SK-N-SH (cell line): Measurements from ENCODE around the gene DPYSL4. TPM values are rescaled to one million over a fixed set of nuclear protein-coding genes. Genes with fewer than 3 reads are reported as not detected.

ENCODE experiments used
- CTCF ChIA-PET: fragments of 300-600, 350-600 bp; formaldehyde crosslinking; extraction: SDS; loops from one replicate; lab custom pipeline; 2021; lab: Yijun Ruan, JAX
- POLR2A ChIA-PET: fragments of 350-600 bp; sonication (Branson Sonifier 250); formaldehyde crosslinking; extraction: SDS; loops from one replicate; lab custom pipeline; 2020; ENCODE audit warnings: antibody characterized with exemption, inconsistent platforms; lab: Yijun Ruan, JAX
- DNase-seq: peaks from one replicate; pipeline ENCODE4 v3.0.0; 2012
- H2AFZ ChIP-seq: fragments of 200-600 bp; sonication (generic); 2 replicates; pipeline ENCODE4 v1.8.1; 2016; ENCODE audit warnings: antibody characterized with exemption, mild to moderate bottlenecking, low read depth
- H3F3A ChIP-seq: fragments of 200-600 bp; sonication (generic); replicated peaks from 2 replicates; pipeline ENCODE3; 2016; ENCODE audit warnings: antibody characterized with exemption, mild to moderate bottlenecking; ENCODE audit not compliant: insufficient read depth
- H3K27ac ChIP-seq, 2 experiments: fragments of 200-500 bp in 1 of 2; fragments of 200-600 bp in 1 of 2; sonication (Bioruptor generic) in 1 of 2; sonication (generic), shearing (Covaris generic) in 1 of 2; 2 replicates each; pipeline versions ENCODE4 v1.5.1 to v1.6.1; 2014 to 2016; ENCODE audit warnings: low read depth in 2 of 2, inconsistent platforms in 1 of 2, low read length in 1 of 2, mild to moderate bottlenecking in 1 of 2, mixed read lengths in 1 of 2
- H3K27me3 ChIP-seq: fragments of 200-600 bp; sonication (generic), shearing (Covaris generic); 2 replicates; pipeline ENCODE4 v1.6.1; 2016; ENCODE audit warnings: mixed run types; ENCODE audit not compliant: insufficient read depth
- H3K36me3 ChIP-seq, 2 experiments: fragments of 200-500 bp in 1 of 2; fragments of 200-600 bp in 1 of 2; sonication (Bioruptor generic) in 1 of 2; sonication (generic) in 1 of 2; replicated peaks in 1 of 2; 2 replicates each; pipeline versions ENCODE3 to v1.5.1; 2014 to 2016; ENCODE audit warnings: low read length in 1 of 2, mild to moderate bottlenecking in 1 of 2; ENCODE audit not compliant: insufficient read depth in 2 of 2, control insufficient read depth in 1 of 2
- H3K4me1 ChIP-seq, 2 experiments: fragments of 200-500 bp in 1 of 2; fragments of 200-600 bp in 1 of 2; sonication (Bioruptor generic) in 1 of 2; sonication (generic), shearing (Covaris generic) in 1 of 2; 2 replicates each; pipeline versions ENCODE4 v1.5.1 to v1.6.1; 2014 to 2016; ENCODE audit warnings: low read depth in 1 of 2, low read length in 1 of 2, mixed run types in 1 of 2; ENCODE audit not compliant: insufficient read depth in 2 of 2, control insufficient read depth in 1 of 2
- H3K4me2 ChIP-seq: fragments of 200-600 bp; sonication (generic), shearing (Covaris generic); 2 replicates; pipeline ENCODE4 v1.6.1; 2017; ENCODE audit warnings: mixed run types
- H3K4me3 ChIP-seq, 2 experiments: fragments of 200-500 bp in 1 of 2; fragments of 200-600 bp in 1 of 2; sonication (Bioruptor generic) in 1 of 2; sonication (generic), shearing (Covaris generic) in 1 of 2; 2 replicates each; pipeline versions ENCODE4 v1.5.1 to v1.8.1; 2014 to 2016; ENCODE audit warnings: low read depth in 2 of 2, inconsistent platforms in 1 of 2, low read length in 1 of 2, mild to moderate bottlenecking in 1 of 2, mixed read lengths in 1 of 2, moderate library complexity in 1 of 2
- H3K79me2 ChIP-seq: fragments of 200-600 bp; sonication (generic); 2 replicates; pipeline ENCODE4 v1.8.1; 2017; ENCODE audit warnings: mild to moderate bottlenecking; ENCODE audit not compliant: insufficient read depth
- H3K9ac ChIP-seq: fragments of 200-600 bp; sonication (generic); 2 replicates; pipeline ENCODE4 v1.6.1; 2017; ENCODE audit warnings: mixed run types
- H3K9me2 ChIP-seq: fragments of 200-600 bp; sonication (generic); 2 replicates; pipeline ENCODE4 v1.6.1; 2017; ENCODE audit warnings: mixed run types
- H3K9me3 ChIP-seq: fragments of 200-600 bp; sonication (generic); 2 replicates; pipeline ENCODE4 v1.6.1; 2017; ENCODE audit warnings: mixed run types, mild to moderate bottlenecking, moderate library complexity
- H4K20me1 ChIP-seq: fragments of 200-600 bp; sonication (generic); 2 replicates; pipeline ENCODE4 v1.6.1; 2017; ENCODE audit warnings: mild to moderate bottlenecking, mixed run types; ENCODE audit not compliant: insufficient read depth
- EP300 ChIP-seq, 2 experiments: IDR thresholded peaks; 2 replicates each; pipeline versions ENCODE4 v1.4.0 to v1.6.1; 2012; ENCODE audit warnings: borderline replicate concordance in 1 of 2, low read depth in 1 of 2, low read length in 1 of 2
- FOXJ3 ChIP-seq: sonication (generic); formaldehyde crosslinking; IDR thresholded peaks from 2 replicates; pipeline ENCODE4 v1.5.1; 2020; ENCODE audit warnings: mild to moderate bottlenecking, missing genetic modification reagents
- GABPA ChIP-seq: IDR thresholded peaks from 2 replicates; pipeline ENCODE4 v1.4.0; 2012; ENCODE audit warnings: low read depth, mild to moderate bottlenecking
- GATA2 ChIP-seq: sonication (generic); formaldehyde crosslinking; IDR thresholded peaks from 2 replicates; pipeline ENCODE4 v1.5.0; 2020; ENCODE audit warnings: mild to moderate bottlenecking, missing genetic modification reagents
- JUND ChIP-seq: IDR thresholded peaks from 2 replicates; pipeline ENCODE4 v1.4.0; 2012
- MEF2A ChIP-seq: IDR thresholded peaks from 2 replicates; pipeline ENCODE4 v1.4.0; 2012; ENCODE audit warnings: low read depth, borderline replicate concordance
- NFIC ChIP-seq: IDR thresholded peaks from 2 replicates; pipeline ENCODE4 v1.4.0; 2012; ENCODE audit warnings: borderline replicate concordance
- NRF1 ChIP-seq: IDR thresholded peaks from 2 replicates; pipeline ENCODE4 v1.6.1; 2012; ENCODE audit warnings: low read depth, mild to moderate bottlenecking, low read length
- POLR2AphosphoS5 ChIP-seq: IDR thresholded peaks from 2 replicates; pipeline ENCODE4 v1.6.1; 2012; ENCODE audit warnings: low read depth, low read length
- RAD21 ChIP-seq: IDR thresholded peaks from 2 replicates; pipeline ENCODE4 v1.6.1; 2012; ENCODE audit warnings: mild to moderate bottlenecking, low read length
- RCOR1 ChIP-seq: fragments of 150-350 bp; IDR thresholded peaks from 2 replicates; pipeline ENCODE4 v1.6.1; 2017; ENCODE audit warnings: antibody characterized with exemption, low read length
- RFX5 ChIP-seq: IDR thresholded peaks from 2 replicates; pipeline ENCODE4 v1.6.1; 2012; ENCODE audit warnings: mild to moderate bottlenecking, improper control_type of control experiment, low read length
- TAF1 ChIP-seq: IDR thresholded peaks from 2 replicates; pipeline ENCODE4 v1.6.1; 2012; ENCODE audit warnings: low read depth, mild to moderate bottlenecking, low read length, moderate library complexity, borderline replicate concordance
- TEAD4 ChIP-seq: IDR thresholded peaks from 2 replicates; pipeline ENCODE4 v1.4.0; 2012; ENCODE audit warnings: mild to moderate bottlenecking, borderline replicate concordance; ENCODE audit not compliant: insufficient read depth
- WGBS: methylation state at CpG from one replicate; pipeline ENCODE4 v1.1.6; 2017; ENCODE audit warnings: low lambda C conversion rate; 5-methylcytosine and 5-hydroxymethylcytosine counted together
- polyA plus RNA-seq, 3 experiments: library from polyadenylated mRNA; depleted of rRNA; stranded (reverse); fragments of >200 nt; gene quantifications; 2 replicates each; pipeline ENCODE4 v1.2.3, GENCODE V29; 2012
- TF ChIP-seq, protein P1 (sequence below): fragments of 200-600 bp; sonication (generic); IDR thresholded peaks from 2 replicates; pipeline ENCODE4 v1.6.1; 2017; ENCODE audit warnings: antibody characterized with exemption, mild to moderate bottlenecking, moderate library complexity
- TF ChIP-seq, protein P2 (sequence below): IDR thresholded peaks from 2 replicates; pipeline ENCODE4 v1.4.0; 2012; ENCODE audit warnings: low read depth, borderline replicate concordance
- TF ChIP-seq, protein P3 (sequence below): IDR thresholded peaks from 2 replicates; pipeline ENCODE4; 2012

DPYSL4 gene
- polyA plus RNA-seq, 1 of the 3 experiments (the other 2 are of a cell fraction), result 21.8 TPM

DNA sequence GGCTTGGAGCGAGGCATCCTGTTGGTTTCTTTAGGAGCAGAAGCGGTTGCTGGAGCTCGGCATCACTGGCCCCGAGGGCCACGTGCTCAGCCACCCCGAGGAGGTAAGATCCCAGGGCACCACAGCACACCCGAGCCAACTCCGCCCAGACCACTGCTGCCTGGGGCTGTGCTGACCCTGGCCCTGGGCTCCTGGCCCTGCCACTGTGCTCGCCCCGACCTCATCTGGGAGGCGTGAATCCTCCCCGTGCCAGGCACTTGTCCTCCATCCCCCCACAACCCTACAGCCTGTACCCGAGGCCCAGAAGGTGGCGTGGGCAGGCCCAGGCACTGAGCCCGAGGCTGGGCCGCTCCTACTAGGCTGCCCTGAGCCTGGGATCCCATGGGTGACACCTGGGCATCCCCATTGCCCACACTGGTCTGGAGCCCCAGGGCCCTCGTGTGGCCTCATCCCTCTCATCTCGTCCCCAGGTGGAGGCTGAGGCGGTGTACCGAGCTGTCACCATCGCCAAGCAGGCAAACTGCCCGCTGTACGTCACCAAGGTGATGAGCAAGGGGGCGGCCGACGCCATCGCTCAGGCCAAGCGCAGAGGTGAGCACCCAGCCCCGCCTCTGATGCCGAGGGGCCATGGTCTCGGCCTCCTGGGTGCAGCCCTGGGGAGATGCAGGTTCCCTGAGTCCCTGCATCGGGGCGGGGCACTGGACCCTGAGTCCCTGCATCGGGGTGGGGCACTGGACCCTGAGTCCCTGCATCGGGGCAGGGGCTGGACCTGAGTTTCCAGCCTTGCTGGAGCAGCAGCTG is 11.8 kb downstream of the DPYSL4 start:
- no peak for DNase-seq
- Histone ChIP-seq H3K79me2 (no peaks in the 10 kb centered on the region), H3K27ac (no peak overlapping the region), H4K20me1 (0 out of 2 replicates have a peak, but pooled peaks cover 7% of the 10 kb centered on the region), H3K4me1 (no peaks in the 10 kb centered on the region), H3F3A (no peaks in the 10 kb centered on the region), H3K27me3 (no peaks in the 10 kb centered on the region), H2AFZ (no peak overlapping the region), H3K4me3 (no peak overlapping the region), H3K36me3 (peaks cover 0 to 34% of the 10 kb centered on the region in 2 experiments), H3K4me2 (no peak overlapping the region), H3K9ac (no peak overlapping the region), H3K9me2 (no peaks in the 10 kb centered on the region), H3K9me3 (no peaks in the 10 kb centered on the region)
- ChIA-PET POLR2A (no interaction called here), CTCF (interaction anchor here (1.0 kb wide), 1 partner anchor 35 kb away, joined by 3 read pairs; no protein-coding TSS in a partner anchor)
- TF ChIP-seq MEF2A, result no peak
- TF ChIP-seq RAD21, result no peak
- TF ChIP-seq, protein P1, sequence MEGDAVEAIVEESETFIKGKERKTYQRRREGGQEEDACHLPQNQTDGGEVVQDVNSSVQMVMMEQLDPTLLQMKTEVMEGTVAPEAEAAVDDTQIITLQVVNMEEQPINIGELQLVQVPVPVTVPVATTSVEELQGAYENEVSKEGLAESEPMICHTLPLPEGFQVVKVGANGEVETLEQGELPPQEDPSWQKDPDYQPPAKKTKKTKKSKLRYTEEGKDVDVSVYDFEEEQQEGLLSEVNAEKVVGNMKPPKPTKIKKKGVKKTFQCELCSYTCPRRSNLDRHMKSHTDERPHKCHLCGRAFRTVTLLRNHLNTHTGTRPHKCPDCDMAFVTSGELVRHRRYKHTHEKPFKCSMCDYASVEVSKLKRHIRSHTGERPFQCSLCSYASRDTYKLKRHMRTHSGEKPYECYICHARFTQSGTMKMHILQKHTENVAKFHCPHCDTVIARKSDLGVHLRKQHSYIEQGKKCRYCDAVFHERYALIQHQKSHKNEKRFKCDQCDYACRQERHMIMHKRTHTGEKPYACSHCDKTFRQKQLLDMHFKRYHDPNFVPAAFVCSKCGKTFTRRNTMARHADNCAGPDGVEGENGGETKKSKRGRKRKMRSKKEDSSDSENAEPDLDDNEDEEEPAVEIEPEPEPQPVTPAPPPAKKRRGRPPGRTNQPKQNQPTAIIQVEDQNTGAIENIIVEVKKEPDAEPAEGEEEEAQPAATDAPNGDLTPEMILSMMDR, result no peak
- TF ChIP-seq GATA2 (CRISPR knock-in tag), result no peak
- no peak for TF ChIP-seq RCOR1
- TF ChIP-seq TEAD4, result no peak
- TF ChIP-seq JUND, result no peak
- no peak for TF ChIP-seq EP300 (IDR thresholded peaks at IDR 0.05; ENCODE audit: borderline replicate concordance in 1 of 2, low read depth in 1 of 2, low read length in 1 of 2)
- TF ChIP-seq, protein P2, sequence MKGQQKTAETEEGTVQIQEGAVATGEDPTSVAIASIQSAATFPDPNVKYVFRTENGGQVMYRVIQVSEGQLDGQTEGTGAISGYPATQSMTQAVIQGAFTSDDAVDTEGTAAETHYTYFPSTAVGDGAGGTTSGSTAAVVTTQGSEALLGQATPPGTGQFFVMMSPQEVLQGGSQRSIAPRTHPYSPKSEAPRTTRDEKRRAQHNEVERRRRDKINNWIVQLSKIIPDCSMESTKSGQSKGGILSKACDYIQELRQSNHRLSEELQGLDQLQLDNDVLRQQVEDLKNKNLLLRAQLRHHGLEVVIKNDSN, result no peak
- TF ChIP-seq, protein P3, sequence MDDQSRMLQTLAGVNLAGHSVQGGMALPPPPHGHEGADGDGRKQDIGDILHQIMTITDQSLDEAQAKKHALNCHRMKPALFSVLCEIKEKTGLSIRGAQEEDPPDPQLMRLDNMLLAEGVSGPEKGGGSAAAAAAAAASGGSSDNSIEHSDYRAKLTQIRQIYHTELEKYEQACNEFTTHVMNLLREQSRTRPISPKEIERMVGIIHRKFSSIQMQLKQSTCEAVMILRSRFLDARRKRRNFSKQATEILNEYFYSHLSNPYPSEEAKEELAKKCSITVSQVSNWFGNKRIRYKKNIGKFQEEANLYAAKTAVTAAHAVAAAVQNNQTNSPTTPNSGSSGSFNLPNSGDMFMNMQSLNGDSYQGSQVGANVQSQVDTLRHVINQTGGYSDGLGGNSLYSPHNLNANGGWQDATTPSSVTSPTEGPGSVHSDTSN, result no peak
- no peak for TF ChIP-seq POLR2AphosphoS5
- no peak for TF ChIP-seq TAF1
- no peak for TF ChIP-seq NFIC
- TF ChIP-seq FOXJ3 (CRISPR knock-in tag), result no peak
- TF ChIP-seq GABPA, result no peak
- no peak for TF ChIP-seq NRF1
- TF ChIP-seq RFX5, result no peak
- WGBS, result 100% methylated on average over 2 of the region's 35 CpGs
